K562 (cell line): ENCODE measurements around the gene ZNF74. TPM values are rescaled to one million over a fixed set of nuclear protein-coding genes. Genes with fewer than 3 reads are reported as not detected.
A peak's percentile ranks its signal among the peaks of the same experiment; 100 is the strongest.

Experiments used
- ARID3B ChIP-seq: fragments of 250-450 bp; sonication (Bioruptor Pico); IDR thresholded peaks from 2 replicates; pipeline ENCODE4 v1.4.0; 2020; ENCODE audit warnings: borderline replicate concordance
- CREM ChIP-seq: IDR thresholded peaks from 2 replicates; pipeline ENCODE4 v1.6.1; 2014; ENCODE audit warnings: antibody characterized with exemption, low read depth
- ELF2 ChIP-seq: fragments of 250-450 bp; sonication (Bioruptor Pico); IDR thresholded peaks from 2 replicates; pipeline ENCODE4 v1.5.0; 2021; ENCODE audit warnings: mild to moderate bottlenecking
- HDAC8 ChIP-seq: fragments of 450-650 bp; IDR thresholded peaks from 2 replicates; pipeline ENCODE4 v1.6.1; 2016; ENCODE audit warnings: mild to moderate bottlenecking, missing genetic modification characterization, moderate library complexity, missing compliant biosample characterization
- JUND ChIP-seq, 2 experiments: IDR thresholded peaks; 2 replicates in 1 of 2; 3 replicates in 1 of 2; pipeline ENCODE4 v1.6.1; 2011; ENCODE audit warnings: borderline replicate concordance in 2 of 2, low read depth in 2 of 2, low read length in 2 of 2, improper control_type of control experiment in 1 of 2, missing biosample characterization in 1 of 2, missing genetic modification characterization in 1 of 2, missing genetic modification reagents in 1 of 2
- NR3C1 ChIP-seq: sonication (generic); formaldehyde crosslinking; IDR thresholded peaks from 2 replicates; pipeline ENCODE4 v1.8.1; 2022; ENCODE audit warnings: missing genetic modification reagents
- POLR2AphosphoS5 ChIP-seq: IDR thresholded peaks from 2 replicates; pipeline ENCODE4 v1.6.1; 2011; ENCODE audit warnings: mild to moderate bottlenecking, low read depth, low read length, moderate library complexity; ENCODE audit not compliant: control insufficient read depth, insufficient read depth
- RB1 ChIP-seq: fragments of 450-650 bp; IDR thresholded peaks from 2 replicates; pipeline ENCODE4 v1.6.1; 2017; ENCODE audit warnings: low read depth, mild to moderate bottlenecking
- RREB1 ChIP-seq: fragments of 250-450 bp; sonication (Bioruptor Pico); IDR thresholded peaks from 2 replicates; pipeline ENCODE4 v1.4.0; 2020
- SMAD1 ChIP-seq: fragments of 150-350 bp; IDR thresholded peaks from 2 replicates; pipeline ENCODE4 v1.6.1; 2014; ENCODE audit warnings: low read length, low read depth; ENCODE audit not compliant: partially characterized antibody
- SNRNP70 ChIP-seq: fragments of 200-400 bp; formaldehyde crosslinking; optimal IDR thresholded peaks from 2 replicates; pipeline ENCODE3; 2017; ENCODE audit warnings: low read depth, low read length
- SRSF7 ChIP-seq: fragments of 200-400 bp; formaldehyde crosslinking; optimal IDR thresholded peaks from 2 replicates; pipeline ENCODE3; 2017; ENCODE audit warnings: mild to moderate bottlenecking, low read depth, low read length
- STAT6 ChIP-seq: sonication (generic); formaldehyde crosslinking; IDR thresholded peaks from 2 replicates; pipeline ENCODE4 v1.8.1; 2023; ENCODE audit warnings: mild to moderate bottlenecking, missing genetic modification reagents
- TAF15 ChIP-seq: fragments of 200-400 bp; formaldehyde crosslinking; IDR thresholded peaks from 2 replicates; pipeline ENCODE4 v1.6.1; 2017; ENCODE audit warnings: mild to moderate bottlenecking, low read depth, low read length, moderate library complexity
- ZC3H4 ChIP-seq: sonication (generic); formaldehyde crosslinking; IDR thresholded peaks from 2 replicates; pipeline ENCODE4 v1.9.0; 2021; ENCODE audit warnings: missing genetic modification reagents, borderline replicate concordance
- ZNF24 ChIP-seq: fragments of 450-650 bp; IDR thresholded peaks from 2 replicates; pipeline ENCODE4 v1.6.1; 2016
- ZSCAN32 ChIP-seq: fragments of 450-650 bp; formaldehyde crosslinking; IDR thresholded peaks from 2 replicates; pipeline ENCODE4 v1.4.0; 2020; ENCODE audit warnings: mild to moderate bottlenecking, moderate library complexity
- polyA plus RNA-seq, 8 experiments: library from polyadenylated mRNA; depleted of rRNA in 4 of 8; stranded (reverse) in 5 of 8; unstranded in 3 of 8; fragments of >200 nt; fragmentation: Nextera tagmentation in 2 of 8; fragmentation: Illumina TruSeq in 1 of 8; extraction: Ambion mirVana in 2 of 8; extraction: Trizol in 1 of 8; gene quantifications; 2 replicates each; pipeline versions ENCODE4 v1.2.1 to v1.2.3, GENCODE V29; 2011 to 2014; ENCODE audit warnings: inconsistent platforms in 1 of 8, missing spikeins in 1 of 8
- total RNA-seq, 7 experiments: library from RNA; depleted of rRNA in 6 of 7; stranded (reverse); fragments of >200 nt in 6 of 7; fragmentation: Illumina TruSeq in 2 of 7; extraction: Trizol in 2 of 7; gene quantifications; 2 replicates each; pipeline versions ENCODE4 v1.2.1 to v1.2.3, GENCODE V29; 2011 to 2021; ENCODE audit warnings: low replicate concordance in 1 of 7

The ZNF74 gene
- total and polyA plus RNA-seq, 9 of the 15 experiments (the other 6 are each of a cell fraction or from before 2014, with no cell fraction given): 2.4 to 53.5 (median 31.5) TPM

- TF ChIP-seq TAF15 (no peak), RB1 (peak; percentile 92), CREM (0 out of 2 replicates have a peak, but pooled peaks have one; percentile 54), JUND (IDR thresholded peaks at IDR 0.05; ENCODE audit: borderline replicate concordance, low read depth, low read length) (no peak), JUND (tag; IDR thresholded peaks at IDR 0.05; ENCODE audit: borderline replicate concordance, low read depth, low read length) (peak; percentile 22; the same call in 1 of the 3 replicates), ARID3B (CRISPR knock-in tag) (peak; percentile 92), SNRNP70 (no peak), ZC3H4 (CRISPR knock-in tag) (no peak), ELF2 (no peak), SRSF7 (no peak), POLR2AphosphoS5 (no peak), RREB1 (CRISPR knock-in tag) (peak; percentile 95), SMAD1 (peak; percentile 24), ZSCAN32 (CRISPR knock-in tag) (peak; percentile 64), HDAC8 (tag) (peak; percentile 59; the same call in 1 of the 2 replicates), ZNF24 (0 out of 2 replicates have a peak, but pooled peaks have one; percentile 15), NR3C1 (CRISPR knock-in tag) (no peak; the same call in none of the 2 replicates), STAT6 (peak; percentile 46; the same call in 1 of the 2 replicates)
These were observed 35.5 kb downstream of the ZNF74 start (continued) for GRCh38 chr22:20429254-20430100.
